Choroid plexus epithelial cell (primary cell): ENCODE data around the gene AIFM1.

Source experiments
- DNase-seq: peaks from one replicate; pipeline ENCODE4 v3.0.0-alpha.2; 2010; ENCODE audit warnings: low read depth
- H3K4me3 ChIP-seq: 2 replicates; pipeline ENCODE4 v1.5.1; 2011; ENCODE audit warnings: low read depth, mild to moderate bottlenecking, control low read depth, low read length, moderate library complexity
- CTCF ChIP-seq: conservative IDR thresholded peaks from 2 replicates; pipeline ENCODE4 v1.5.1; 2011; ENCODE audit warnings: low read depth, mild to moderate bottlenecking, control low read depth, inconsistent platforms, low read length, moderate library complexity

The AIFM1 gene

GRCh38 chrX:130114141-130114588, 51.5 kb downstream of the AIFM1 start:
- H3K4me3 ChIP-seq: no peak overlapping the region
- no peak for TF ChIP-seq CTCF
- DNase-seq: no peak

GRCh38 chrX:130111220-130112154, 54.2 kb downstream of the AIFM1 start:
- peak overlapping the region; percentile 43 for H3K4me3 ChIP-seq
- TF ChIP-seq CTCF: no peak
- no peak for DNase-seq

DNA sequence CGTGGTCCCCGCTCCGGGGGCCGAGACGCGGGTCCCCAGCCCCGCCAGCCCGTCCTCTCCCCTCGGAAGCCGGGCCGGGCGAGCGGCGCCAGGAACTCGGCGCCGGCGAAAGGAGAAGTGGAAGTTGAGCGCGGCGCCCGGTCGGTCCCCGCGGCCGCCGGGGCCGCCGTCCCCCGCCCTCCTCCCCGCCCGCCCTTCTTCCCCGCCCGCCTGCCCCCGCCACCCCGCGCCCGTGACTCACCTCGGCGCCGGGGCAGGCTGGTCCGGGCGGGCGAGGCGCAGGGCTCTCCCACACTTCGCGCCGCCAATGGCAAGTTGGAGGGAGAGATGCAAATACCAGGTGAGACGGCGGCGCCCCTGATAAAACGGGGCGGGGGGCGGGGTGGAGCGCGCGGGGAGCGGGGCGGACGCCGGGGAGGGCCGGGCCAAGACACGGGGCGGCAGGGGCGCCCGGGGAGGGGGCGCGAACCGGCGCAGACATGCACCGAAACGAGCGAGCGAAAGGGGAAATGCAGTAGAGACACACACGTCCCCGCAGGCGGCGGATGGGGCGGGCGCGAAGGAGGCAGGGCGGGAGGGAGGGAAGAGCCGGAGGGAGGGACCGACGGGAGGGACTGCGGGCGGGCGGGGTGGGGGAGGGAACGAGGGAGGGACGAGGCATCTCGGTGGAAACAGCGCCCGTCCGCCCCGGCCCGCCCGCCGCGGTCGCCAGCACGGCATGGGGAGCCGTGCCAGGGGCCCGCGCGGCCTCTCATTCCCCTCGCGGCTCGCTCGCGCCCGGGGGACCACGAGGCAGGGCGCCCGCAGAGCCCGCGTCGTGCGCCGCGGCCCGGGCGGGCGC, 55.0 kb downstream of the AIFM1 start, which contains the start of gene ELF4:
ELF4 (minus strand) TSS at position 119 of the 841 bp plus-strand sequence. CDS start 29,167 bp downstream, outside the sequence.
- no peak for TF ChIP-seq CTCF
- DNase-seq: peak; percentile 58
- peak within 1 kb of the TSS; percentile 63 for H3K4me3 ChIP-seq

- H3K4me3 ChIP-seq: peak overlapping the region; percentile 63
- TF ChIP-seq CTCF: no peak
- no peak for DNase-seq
Observed at GRCh38 chrX:130109429-130110378, 55.9 kb downstream of the AIFM1 start.

- DNase-seq: no peak
- H3K4me3 ChIP-seq: peak overlapping the region; percentile 63
- TF ChIP-seq CTCF: peak; percentile 1
Observed at GRCh38 chrX:130108647-130109428, 56.8 kb downstream of the AIFM1 start.
